Activated CD8-positive, alpha-beta memory T cell treated with anti-CD3 and anti-CD28 coated beads for 4 hours (primary cell): ENCODE data around the gene GSTM1.
A peak's percentile ranks its signal among the peaks of the same experiment; 100 is the strongest.

ENCODE experiments used
- DNase-seq, 2 donors: peaks; one replicate each; pipeline ENCODE4 v3.0.0-alpha.2; 2020; ENCODE audit warnings: low read depth in 2 of 2

Gene GSTM1

GRCh38 chr1:109687641-109688499 lies at the start of gene GSTM1:
Gene GSTM1 (plus strand): TSS chr1:109687817. CDS start chr1:109687874, 57 bp downstream.
- DNase-seq, result peak in 1 of 2 donors; percentile 63

GRCh38 chr1:109639063-109639840 lies 48.4 kb upstream of the GSTM1 start:
- no peak for DNase-seq

GRCh38 chr1:109639841-109640184 lies 47.8 kb upstream of the GSTM1 start:
- no peak for DNase-seq

GRCh38 chr1:109640285-109640865 lies 47.2 kb upstream of the GSTM1 start:
- DNase-seq, result peak; percentile 75 to 85

- DNase-seq, result no peak
Observed at GRCh38 chr1:109641078-109641740, 46.4 kb upstream of the GSTM1 start.

GRCh38 chr1:109641861-109642260 lies 45.8 kb upstream of the GSTM1 start:
- no peak for DNase-seq

GRCh38 chr1:109642626-109643025 lies 45.0 kb upstream of the GSTM1 start:
- no peak for DNase-seq

- peak; percentile 67 to 71 for DNase-seq
Observed at GRCh38 chr1:109643385-109644230, 44.0 kb upstream of the GSTM1 start.

- no peak for DNase-seq
Observed at GRCh38 chr1:109644670-109645069, 42.9 kb upstream of the GSTM1 start.

GRCh38 chr1:109649491-109649914 lies 38.1 kb upstream of the GSTM1 start:
- DNase-seq, result no peak

GRCh38 chr1:109650609-109651008 lies 37.0 kb upstream of the GSTM1 start:
- no peak for DNase-seq

- DNase-seq, result no peak
Observed at GRCh38 chr1:109652402-109652801, 35.2 kb upstream of the GSTM1 start.

- no peak for DNase-seq
Observed at GRCh38 chr1:109653306-109653705, 34.3 kb upstream of the GSTM1 start.

- DNase-seq, result no peak
Observed at GRCh38 chr1:109654519-109654918, 33.1 kb upstream of the GSTM1 start.

GRCh38 chr1:109655615-109656519 lies 31.8 kb upstream of the GSTM1 start, which contains the start of gene GSTM4:
Gene GSTM4 (plus strand): TSS chr1:109656099. CDS start chr1:109656390, 291 bp downstream.
- peak; percentile 27 to 40 for DNase-seq

GRCh38 chr1:109657395-109657794 lies 30.2 kb upstream of the GSTM1 start:
- DNase-seq, result no peak

GRCh38 chr1:109657970-109658369 lies 29.6 kb upstream of the GSTM1 start:
- DNase-seq, result no peak

- no peak for DNase-seq
Observed at GRCh38 chr1:109658533-109659042, 29.0 kb upstream of the GSTM1 start.

- no peak for DNase-seq
Observed at GRCh38 chr1:109659145-109659544, 28.5 kb upstream of the GSTM1 start.
